Heart right ventricle (tissue), 16 donors: Measurements from ENCODE around the gene GMDS. TPM values are rescaled to one million over a fixed set of nuclear protein-coding genes. Genes with fewer than 3 reads are reported as not detected.

ENCODE experiments used
- ATAC-seq, 8 donors: fragments of 200-7000 bp; cut with Tn5 transposase; one replicate each; pipeline ENCODE4 v1.9.1; 2020; ENCODE audit warnings: mild to moderate bottlenecking in 8 of 8, moderate library complexity in 8 of 8, moderate number of reproducible peaks in 1 of 8
- DNase-seq, 2 donors: peaks; one replicate each; pipeline ENCODE4 v3.0.0-alpha.2; 2020
- H3K27ac ChIP-seq, 10 donors: fragments of 200-600 bp; sonication (generic) in 2 of 10; one replicate each; pipeline versions ENCODE4 v1.5.0 to v1.8.0; 2020 to 2022; ENCODE audit warnings: mild to moderate bottlenecking in 3 of 10
- H3K27me3 ChIP-seq, 7 donors: fragments of 200-600 bp; one replicate each; pipeline ENCODE4 v1.8.0; 2021 to 2022; ENCODE audit warnings: mild to moderate bottlenecking in 2 of 7
- H3K36me3 ChIP-seq, 9 donors: fragments of 200-600 bp; sonication (generic) in 1 of 9; one replicate each; pipeline versions ENCODE4 v1.5.0 to v1.8.0; 2020 to 2022; ENCODE audit warnings: mild to moderate bottlenecking in 2 of 9
- H3K4me1 ChIP-seq, 9 donors: fragments of 200-600 bp; sonication (generic) in 1 of 9; one replicate each; pipeline versions ENCODE4 v1.5.0 to v1.8.0; 2020 to 2022; ENCODE audit warnings: mild to moderate bottlenecking in 4 of 9
- H3K4me3 ChIP-seq, 10 donors: fragments of 200-600 bp; sonication (generic) in 2 of 10; one replicate each; pipeline versions ENCODE4 v1.5.0 to v1.8.0; 2020 to 2022; ENCODE audit warnings: mild to moderate bottlenecking in 7 of 10, moderate library complexity in 2 of 10
- H3K9me3 ChIP-seq, 11 donors: fragments of 200-600 bp in 10 of 11; sonication (generic) in 2 of 11; one replicate each; pipeline versions ENCODE4 v1.5.0 to v1.8.0; 2013 to 2022; ENCODE audit warnings: mild to moderate bottlenecking in 2 of 11, control low read depth in 1 of 11, moderate library complexity in 1 of 11
- CTCF ChIP-seq, 9 donors: fragments of 200-600 bp; sonication (generic) in 2 of 9; IDR thresholded peaks; one replicate each; pipeline versions ENCODE4 v1.5.0 to v1.8.0; 2021 to 2022; ENCODE audit warnings: antibody characterized with exemption in 9 of 9, mild to moderate bottlenecking in 5 of 9, moderate library complexity in 1 of 9
- WGBS, 2 donors: extraction: QIAGEN DNeasy Blood & Tissue Kit; methylation state at CpG; one replicate each; pipeline ENCODE4 v1.1.7; 2013; ENCODE audit warnings: inconsistent platforms in 1 of 2; 5-methylcytosine and 5-hydroxymethylcytosine counted together
- intact Hi-C, 10 donors: fragments of 100-400 bp; cut with DNase I; formaldehyde crosslinking; loops; one replicate each; pipeline versions ENCODE4 v1.11.1 to v1.14.2; 2022
- polyA plus RNA-seq, 2 donors: library from polyadenylated mRNA; stranded (reverse); fragments of 200-250 nt; gene quantifications; one replicate each; pipeline ENCODE4 v1.2.3, GENCODE V29; 2013
- total RNA-seq, 10 donors: library from RNA; stranded (reverse); fragmentation: NEBNext Ultra II Directional in 3 of 10; extraction: Animal tissue kit (Norgen Biotek cat#: 25700) in 3 of 10; gene quantifications; one replicate each; pipeline versions ENCODE4 v1.2.1 to v1.2.4, GENCODE V29; 2021 to 2023
- donor health status: Arrhythmogenic right ventricular cardiomyopathy.
- donor health status: ischemic (EF 13 %, LVEDD 7.1; RV severe dilation, severe dysfunction).
- donor health status: healthy with polysubstance abuse.
- donor health status: DM: no; HTN: yes; CAD: no.
- donor health status: DM: no; HTN: no; CAD: no.
- donor health status: ischemic (EF 25% LVEDD 6.9; RV normal size, moderate dysfunction).
- donor health status: ischemic (EF 25% LVEDD 5.7; RV mildly dilated, moderate dysfunction).
- donor health status: healthy.
- donor health status: DM: yes; HTN: yes; CAD: no.
- donor health status: Ischemic cardiomyopathy.
- donor health status: ischemic (EF 35%, LVEDD 5.7; RV mildly dilated, moderate dysfunction).
- donor health status: nonischemic (EF 11% LVEDD 7.7; RV severe dilation, severe dysfunction).
- donor health status: DM: yes; HTN: yes; CAD: no.
- donor health status: PGD.
- donor health status: ischemic (EF 29% LVEDD 5.4; RV normal size, mild dysfunction).
- donor health status: nonischemic (EF 23%, LVEDD 6.1; RV moderate dilation, normal function).

GMDS gene
- total and polyA plus RNA-seq, 12 donors: 5.0 to 10.6 (median 6.9) TPM

DNA sequence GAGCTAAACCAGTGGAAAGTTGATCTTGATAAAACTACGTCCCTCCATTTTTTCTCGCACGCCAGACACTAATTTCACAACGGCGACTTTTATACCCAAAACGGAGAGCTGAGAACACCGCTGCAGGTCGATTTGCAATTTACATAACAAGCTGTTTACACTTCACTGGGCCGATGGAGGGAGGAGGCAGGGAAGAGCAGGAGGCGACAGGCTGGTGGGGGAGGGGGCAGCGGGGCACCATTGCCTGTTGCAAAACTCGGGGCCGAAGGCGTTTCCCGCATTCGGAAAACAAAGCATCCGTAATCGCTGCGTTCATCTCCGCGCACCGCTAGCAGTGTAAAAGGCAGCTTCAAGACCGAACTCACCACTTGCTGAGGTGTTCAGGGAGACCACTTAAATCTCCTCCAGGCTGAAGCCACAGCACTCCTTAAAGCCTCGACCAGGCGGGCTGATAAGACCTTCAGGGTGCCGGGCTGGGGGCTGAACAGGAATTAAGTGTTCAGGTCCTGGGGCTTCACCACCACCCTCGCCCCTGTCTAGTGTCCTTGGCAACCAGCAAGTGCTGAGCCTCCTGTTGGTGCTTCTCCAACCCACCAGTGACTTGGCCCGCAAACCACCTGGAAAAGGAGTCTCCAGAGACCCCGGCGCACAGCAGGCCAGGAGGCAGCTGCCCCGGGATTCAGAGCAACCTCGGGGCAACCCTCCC lies 637.7 kb downstream of the GMDS start:
- ATAC-seq: no peak
- Histone ChIP-seq H3K27me3 (peaks cover 16 to 94% (median 67%) of the 10 kb centered on the region in 7 donors), H3K27ac (no peak overlapping the region), H3K4me3 (peak overlapping the region in 3 of 10 donors; percentile 7 to 81 (median 16)), H3K9me3 (no peaks in the 10 kb centered on the region), H3K36me3 (no peaks in the 10 kb centered on the region), H3K4me1 (peaks cover 3 to 61% (median 22%) of the 10 kb centered on the region in 9 donors)
- intact Hi-C loops: loop anchor here in 9 of 10 donors (2.0 to 10.0 kb wide), 12 partner anchors 77 to 1090 kb away; no protein-coding TSS in a partner anchor
- TF ChIP-seq CTCF (IDR thresholded peaks at IDR 0.05): no peak
- no peak for DNase-seq
- WGBS, 2 donors: 28 to 38% methylated on average over 32 of the region's 32 CpGs

GRCh38 chr6:1606780-1607515 lies 638.5 kb downstream of the GMDS start:
- intact Hi-C loops: loop anchor here in 9 of 10 donors (2.0 to 10.0 kb wide), 12 partner anchors 78 to 1090 kb away; no protein-coding TSS in a partner anchor
- 36 to 50% methylated on average over 22 of the region's 22 CpGs for WGBS, 2 donors
- Histone ChIP-seq H3K27me3 (peaks cover 16 to 94% (median 67%) of the 10 kb centered on the region in 7 donors), H3K4me3 (peak overlapping the region in 3 of 10 donors; percentile 7 to 16 (median 12)), H3K4me1 (peaks cover 3 to 54% (median 22%) of the 10 kb centered on the region in 9 donors), H3K9me3 (no peaks in the 10 kb centered on the region), H3K27ac (no peak overlapping the region), H3K36me3 (no peaks in the 10 kb centered on the region)
- no peak for TF ChIP-seq CTCF (IDR thresholded peaks at IDR 0.05)
- DNase-seq (no peak), ATAC-seq (no peak)

GRCh38 chr6:1605893-1606779 lies 639.3 kb downstream of the GMDS start:
- TF ChIP-seq CTCF (IDR thresholded peaks at IDR 0.05): no peak
- Histone ChIP-seq H3K36me3 (no peaks in the 10 kb centered on the region), H3K4me1 (peaks cover 3 to 50% (median 22%) of the 10 kb centered on the region in 9 donors), H3K9me3 (no peaks in the 10 kb centered on the region), H3K27ac (no peak overlapping the region), H3K4me3 (no peak overlapping the region), H3K27me3 (peaks cover 16 to 95% (median 71%) of the 10 kb centered on the region in 7 donors)
- no peak for DNase-seq
- 32 to 49% methylated on average over 26 of the region's 26 CpGs for WGBS, 2 donors
- intact Hi-C loops: loop anchor here (2.0 to 10.0 kb wide), 16 partner anchors 79 to 1091 kb away; no protein-coding TSS in a partner anchor
- no peak for ATAC-seq
